OCI-LY1 (cell line): ENCODE measurements around the gene COX19.

ENCODE experiments used
- CTCF ChIP-seq: fragments of 200-600 bp; sonication (generic), shearing (Covaris generic); IDR thresholded peaks from 2 replicates; pipeline ENCODE4 v1.5.1; 2017; ENCODE audit warnings: mild to moderate bottlenecking, antibody characterized with exemption, low read length, moderate library complexity, mixed read lengths
- EZH2 ChIP-seq: fragments of 200-600 bp; sonication (generic), shearing (Covaris generic); IDR thresholded peaks from 2 replicates; pipeline ENCODE4 v1.8.0; 2017; ENCODE audit warnings: borderline replicate concordance, mixed run types, mild to moderate bottlenecking, antibody characterized with exemption, low read length, moderate library complexity, mixed read lengths

GRCh38 chr7:1022801-1023465 lies 47.6 kb upstream of the COX19 start:
- TF ChIP-seq CTCF (no peak), EZH2 (no peak)
